ENCODE results near the gene COL4A3.
"Not testable (repeated sequence)": the region's sequence is repeated elsewhere in the genome, so short reads cannot be mapped to it uniquely, and the experiment has no call there.

Gene COL4A3

DNA sequence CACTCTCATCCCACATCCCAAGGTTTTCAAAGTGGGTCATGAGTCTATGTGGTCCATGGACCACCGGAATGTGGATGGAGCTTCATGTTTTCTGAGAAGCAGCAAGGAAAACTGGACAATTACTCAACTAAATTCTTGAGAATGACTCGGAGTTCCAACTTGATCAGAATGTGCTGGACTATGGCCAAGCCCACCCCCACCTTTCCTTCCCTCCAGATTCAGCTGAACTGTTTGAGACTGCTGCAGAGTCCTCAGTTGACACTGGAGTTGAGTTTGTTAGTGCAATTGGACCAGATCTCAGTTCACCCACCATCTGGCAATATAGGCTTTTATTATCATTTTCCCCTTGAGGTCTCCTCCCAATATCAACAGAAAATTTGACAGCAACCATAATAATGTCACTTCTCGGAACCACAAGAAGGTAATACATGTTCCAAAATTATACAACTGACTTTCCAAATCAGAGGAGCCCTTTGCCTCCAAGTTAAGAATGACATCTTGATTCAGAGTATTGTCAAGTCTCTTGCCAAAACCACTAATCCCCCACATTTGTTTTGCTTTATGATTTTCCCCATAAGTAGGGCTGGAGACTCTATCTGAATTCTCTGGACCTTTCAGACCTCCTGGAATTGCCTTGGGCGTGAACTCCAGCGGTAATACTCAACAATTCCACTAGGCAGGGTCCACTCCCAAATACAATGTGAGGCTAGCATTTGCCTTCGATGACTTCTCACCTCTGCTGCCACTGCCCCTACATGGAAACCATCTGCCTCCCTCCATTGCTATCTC lies 9.2 kb upstream of the COL4A3 start:
- DNase-seq (ENCODE audit: low spot score), result no peak

DNA sequence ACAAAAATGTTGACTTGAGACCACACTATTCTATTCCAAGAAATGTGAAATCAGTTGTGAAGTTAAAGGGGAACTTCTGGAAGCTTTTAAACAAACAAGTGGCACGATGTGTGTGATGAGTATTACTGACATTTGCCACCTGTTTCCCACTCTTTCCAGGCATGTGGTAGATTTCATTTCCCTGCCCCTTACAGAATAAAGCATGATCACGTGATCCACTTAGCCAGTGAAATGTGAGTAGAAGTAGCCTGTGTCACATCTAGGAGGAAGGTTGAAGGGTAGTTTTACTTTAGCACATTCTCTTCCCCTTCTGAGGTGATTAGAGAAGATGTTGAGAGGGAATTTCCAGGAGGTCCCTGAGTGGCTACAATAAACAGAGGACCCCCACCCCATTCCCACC lies 4.3 kb upstream of the COL4A3 start:
- no peak for DNase-seq (ENCODE audit: low spot score)

DNA sequence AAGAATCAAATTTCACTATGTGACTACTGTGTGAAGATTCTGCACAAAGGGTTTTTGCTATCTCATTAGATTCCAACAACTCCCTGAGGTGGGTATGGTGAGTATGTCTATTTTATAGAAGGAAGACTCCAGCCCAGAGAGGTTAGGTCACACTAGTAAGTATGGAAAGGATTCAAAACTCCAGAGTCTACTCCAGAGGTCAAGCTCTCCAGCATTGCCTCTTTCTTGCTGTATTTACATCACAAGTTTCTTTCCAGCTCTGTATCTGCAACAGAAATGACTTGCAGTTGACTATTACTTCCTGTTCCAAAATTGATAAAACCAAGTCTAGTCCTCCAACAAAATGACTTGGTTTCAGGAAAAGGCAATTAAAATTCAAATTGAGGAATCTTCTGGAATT lies 2.5 kb upstream of the COL4A3 start:
- DNase-seq (ENCODE audit: low spot score), result no peak

DNA sequence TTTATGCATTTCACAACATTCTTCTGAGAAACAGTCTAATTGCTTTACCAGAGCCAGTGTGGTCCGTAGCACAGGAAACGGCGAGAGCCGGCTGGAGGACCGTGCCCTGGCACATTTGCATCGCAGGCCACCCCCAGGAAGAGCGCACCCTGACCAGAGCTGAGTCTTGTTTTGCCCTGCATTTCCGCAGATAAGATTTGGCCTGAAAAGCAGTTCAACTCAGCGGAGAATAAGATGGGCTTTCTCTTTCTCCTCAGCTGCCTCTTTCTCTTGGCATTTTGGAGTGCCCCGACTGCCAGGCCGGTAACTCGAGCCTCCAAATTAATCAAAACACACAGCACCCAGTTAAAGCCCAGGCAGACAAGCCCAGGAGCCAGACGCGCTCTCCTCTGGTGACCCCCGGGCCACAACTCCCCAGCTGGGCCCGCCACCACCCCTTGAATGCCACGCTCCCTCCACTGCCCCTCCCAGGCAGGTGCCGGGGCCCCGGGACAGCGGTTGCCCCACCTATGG lies 883 bp upstream of the COL4A3 start:
- DNase-seq (ENCODE audit: low spot score), result peak; percentile 12

DNA sequence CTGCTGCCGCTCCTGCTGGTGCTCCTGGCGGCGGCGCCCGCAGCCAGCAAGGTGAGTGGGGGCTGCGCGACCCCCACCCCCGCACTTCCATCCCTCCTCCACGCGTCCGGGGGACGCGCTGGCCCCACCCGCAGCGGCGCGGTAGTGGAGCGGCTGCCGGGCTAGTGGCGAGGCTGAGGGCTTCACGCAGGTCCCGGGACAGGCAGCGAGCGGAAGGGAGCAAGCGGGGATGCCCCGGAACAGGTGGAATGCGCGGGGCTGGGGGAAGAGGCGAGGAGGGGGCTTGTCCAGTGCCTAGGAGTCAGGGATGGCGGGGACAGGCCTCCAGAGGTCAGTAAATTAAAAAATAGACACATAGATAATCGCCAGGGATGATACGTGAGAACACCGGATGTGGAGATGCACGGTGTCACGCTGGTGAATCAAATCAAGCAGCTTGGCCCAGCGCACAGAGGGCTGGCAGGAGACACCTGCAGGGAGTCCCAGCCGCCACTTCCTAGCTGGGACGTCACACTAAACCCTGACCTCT lies 403 bp downstream of the COL4A3 start:
- DNase-seq (ENCODE audit: low spot score), result peak; percentile 42

DNA sequence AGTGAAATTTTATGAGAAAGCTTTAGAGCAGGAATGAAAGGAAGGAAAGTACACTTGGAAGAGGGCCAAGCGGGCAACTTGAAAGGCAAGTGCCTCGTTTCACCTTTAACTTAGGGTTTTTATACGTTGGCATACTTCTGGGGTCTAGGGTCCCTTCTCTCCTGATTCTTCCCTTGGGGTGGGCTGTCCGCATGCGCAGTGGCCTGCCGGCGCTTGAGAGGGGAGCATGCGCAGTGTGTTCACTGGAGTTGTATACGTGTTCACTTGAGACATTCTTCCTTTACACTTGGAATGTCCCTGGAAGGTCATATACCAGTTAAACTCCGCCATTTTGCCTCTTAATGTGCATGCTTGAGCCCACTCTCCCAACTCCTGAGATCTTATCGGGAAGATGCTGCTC lies 7.4 kb downstream of the COL4A3 start:
- not testable (repeated sequence) for DNase-seq (ENCODE audit: low spot score)

DNA sequence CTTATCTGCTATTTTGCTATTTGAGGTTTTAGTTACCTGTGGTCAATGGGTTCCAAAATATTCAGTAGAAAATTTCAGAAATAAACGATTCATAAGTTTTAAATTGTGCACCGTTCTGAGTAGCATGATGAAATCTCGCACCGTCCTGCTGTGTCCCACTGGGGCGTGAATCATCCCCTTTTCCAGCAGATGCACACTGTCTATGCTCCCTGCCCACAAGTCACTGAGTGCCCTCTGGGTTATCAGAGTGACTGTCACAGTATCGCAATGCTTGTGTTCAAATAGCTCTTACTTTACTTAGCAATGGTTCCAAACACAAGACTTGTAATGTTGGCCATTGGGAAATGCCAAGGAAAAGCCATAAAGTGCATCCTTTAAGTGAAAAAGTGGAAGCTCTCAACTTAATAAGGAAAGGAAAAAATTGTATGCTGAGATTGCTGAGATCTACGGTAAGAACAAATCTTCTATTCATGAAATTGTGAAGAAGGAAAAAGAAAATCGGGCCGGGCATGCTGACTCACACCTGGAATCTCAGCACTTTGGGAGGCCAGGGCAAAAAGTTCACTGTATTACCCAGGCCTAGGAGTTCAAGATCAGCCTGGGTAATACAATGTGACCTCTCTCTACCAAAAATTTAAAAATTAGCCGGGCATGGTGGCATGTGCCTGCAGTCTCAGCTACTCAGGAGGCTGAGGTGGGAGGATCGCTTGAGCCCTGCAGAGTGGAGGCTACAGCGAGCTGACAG lies 13.3 kb downstream of the COL4A3 start:
- DNase-seq (ENCODE audit: low spot score), result no peak

DNA sequence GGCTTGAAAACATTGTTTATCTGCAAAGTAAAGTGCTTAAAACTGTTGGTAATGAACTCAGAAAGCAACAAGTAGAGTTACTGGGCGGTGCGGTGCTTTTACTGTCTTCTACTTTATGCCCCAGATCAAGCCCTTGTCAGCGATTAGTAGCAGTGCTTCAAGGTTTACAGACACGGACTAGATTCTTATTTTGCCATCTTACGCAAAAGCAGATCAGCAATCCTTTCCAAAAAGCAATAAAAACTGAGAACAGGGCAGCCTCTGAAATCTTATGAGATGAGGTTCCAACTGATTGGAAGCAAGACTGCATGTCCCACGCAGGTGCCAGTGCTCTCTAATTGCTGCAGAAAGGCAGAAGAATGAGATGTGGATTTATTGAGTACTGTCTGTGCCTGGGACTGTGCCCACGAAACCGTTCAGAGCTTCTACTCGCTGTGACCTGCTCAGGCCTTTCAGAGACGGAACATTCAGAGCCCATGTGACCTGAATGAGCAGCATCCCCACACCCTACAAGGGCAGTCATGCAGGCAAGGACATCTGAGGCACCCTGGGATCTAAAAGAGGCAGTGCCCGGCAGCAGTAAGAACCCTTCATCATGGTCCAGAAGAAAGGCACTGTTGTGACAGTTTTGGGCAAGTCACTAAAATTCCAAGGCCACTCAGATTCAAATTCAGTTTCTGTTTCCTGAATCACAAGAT lies 15.7 kb downstream of the COL4A3 start:
- DNase-seq (ENCODE audit: low spot score), result no peak

DNA sequence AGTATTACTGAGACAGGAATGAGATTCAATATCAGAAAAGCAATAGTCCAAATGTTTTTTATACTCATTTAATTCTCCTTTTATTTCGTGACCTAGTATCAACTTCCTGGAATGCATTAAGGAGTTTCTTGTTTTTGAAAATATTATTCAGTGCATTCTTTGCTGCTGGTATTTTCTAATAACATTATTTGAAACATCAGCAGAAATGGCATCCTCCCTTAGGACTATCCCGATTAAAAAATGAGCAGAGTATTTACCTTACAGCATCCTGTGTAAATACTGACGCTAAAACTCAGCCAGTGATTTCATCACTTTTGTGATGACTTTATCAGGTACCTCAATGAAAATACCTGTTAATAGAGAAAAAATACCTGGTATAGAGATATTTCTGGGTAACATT lies 16.3 kb downstream of the COL4A3 start:
- no peak for DNase-seq (ENCODE audit: low spot score)

DNA sequence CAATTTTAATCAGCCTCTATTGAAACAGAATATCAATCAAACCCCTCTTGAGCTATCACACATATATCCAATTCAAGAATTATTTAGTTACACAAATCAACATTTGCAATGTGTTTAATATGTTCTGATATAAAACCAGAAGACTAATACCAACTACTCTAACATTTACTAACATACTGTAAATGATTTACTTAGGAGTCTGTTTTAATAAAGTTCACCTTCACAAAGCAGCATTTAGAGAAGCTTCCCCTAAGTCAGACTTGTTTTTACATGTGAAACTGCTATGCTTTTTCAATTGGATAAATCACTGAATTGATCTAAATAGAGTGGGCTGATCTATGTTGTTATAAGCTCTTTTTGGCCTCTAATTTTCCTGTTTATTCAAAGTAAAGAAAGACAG lies 18.3 kb downstream of the COL4A3 start:
- no peak for DNase-seq (ENCODE audit: low spot score)

DNA sequence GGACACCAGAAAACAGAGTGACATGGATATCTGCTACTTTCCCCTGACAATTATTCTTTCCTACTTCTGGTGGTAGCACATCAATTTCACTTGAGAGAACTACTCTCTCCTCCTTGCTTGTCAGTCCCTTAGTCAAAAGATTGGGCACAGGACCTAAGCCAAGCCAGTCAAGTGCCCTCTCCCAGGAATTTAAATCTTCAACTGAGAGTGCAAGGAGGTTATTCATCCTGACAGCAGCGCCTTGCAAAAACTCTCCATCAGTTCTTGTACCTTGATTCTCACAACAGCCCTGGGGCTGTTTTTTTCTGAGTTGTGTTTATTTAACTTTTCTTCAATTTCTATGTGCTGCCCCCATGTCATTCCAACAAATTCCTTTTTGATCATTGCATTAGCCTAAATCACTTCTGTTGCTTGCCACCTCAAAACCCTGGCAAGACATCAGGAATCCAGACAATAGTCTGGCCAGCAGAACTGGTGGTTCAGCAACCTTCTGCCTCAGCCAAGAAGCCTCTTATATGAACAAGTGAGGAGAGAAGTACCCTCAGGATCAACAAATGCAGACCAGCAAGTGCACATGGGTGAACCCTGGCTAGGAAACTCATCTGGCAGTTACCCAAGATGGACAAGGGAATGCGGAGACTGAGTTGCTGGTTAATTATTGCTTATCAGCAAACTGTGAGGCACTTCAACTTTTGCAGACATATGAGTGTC lies 19.4 kb downstream of the COL4A3 start:
- no peak for DNase-seq (ENCODE audit: low spot score)

DNA sequence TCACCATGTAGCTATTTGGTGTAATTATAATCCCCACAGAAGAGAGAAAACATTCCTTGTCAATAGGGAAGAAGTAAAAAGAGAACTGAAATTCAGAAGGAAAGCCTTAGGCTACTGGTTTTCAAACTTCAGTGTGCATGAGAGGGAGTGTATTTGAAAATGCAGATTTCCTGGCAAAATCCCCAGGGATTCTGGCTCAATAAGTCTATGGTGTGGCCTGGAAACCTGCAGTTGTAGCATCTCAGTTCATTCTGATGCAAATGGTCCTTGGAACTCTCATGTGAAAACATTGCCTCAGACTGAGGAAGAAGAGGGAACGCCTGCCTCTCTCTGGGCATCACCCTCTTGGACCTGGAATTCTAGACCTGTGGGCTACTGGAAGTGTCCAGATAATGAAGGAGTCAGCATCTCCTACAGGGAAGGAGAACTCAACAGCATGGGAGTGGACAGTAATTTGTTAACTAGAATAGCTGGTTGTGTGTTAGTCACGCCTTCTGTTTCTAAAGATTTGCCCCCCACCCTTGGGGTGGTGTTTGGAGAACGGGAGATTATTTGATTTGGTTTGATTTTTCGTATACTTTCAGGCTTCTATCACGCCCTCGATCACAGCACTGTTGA lies 21.3 kb downstream of the COL4A3 start:
- DNase-seq (ENCODE audit: low spot score), result no peak

DNA sequence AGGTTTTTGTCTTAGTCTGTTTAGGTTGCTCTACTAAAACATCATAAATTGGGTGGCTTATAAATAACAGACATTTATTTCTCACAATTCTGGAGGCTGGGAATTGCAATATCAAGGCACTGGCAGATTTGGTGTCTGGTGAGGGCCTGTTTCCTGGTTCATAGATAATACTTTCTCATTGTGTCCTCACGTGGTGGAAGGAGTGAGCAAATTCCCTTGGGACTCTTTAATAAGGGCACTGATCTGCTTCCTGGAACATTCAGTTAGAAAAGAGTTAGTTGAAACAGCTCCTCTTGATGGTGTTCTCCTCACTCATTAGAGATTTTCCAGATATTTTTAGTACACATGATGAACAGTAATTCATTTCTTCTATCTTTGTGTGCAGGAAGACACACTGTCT lies 22.3 kb downstream of the COL4A3 start:
- no peak for DNase-seq (ENCODE audit: low spot score)

DNA sequence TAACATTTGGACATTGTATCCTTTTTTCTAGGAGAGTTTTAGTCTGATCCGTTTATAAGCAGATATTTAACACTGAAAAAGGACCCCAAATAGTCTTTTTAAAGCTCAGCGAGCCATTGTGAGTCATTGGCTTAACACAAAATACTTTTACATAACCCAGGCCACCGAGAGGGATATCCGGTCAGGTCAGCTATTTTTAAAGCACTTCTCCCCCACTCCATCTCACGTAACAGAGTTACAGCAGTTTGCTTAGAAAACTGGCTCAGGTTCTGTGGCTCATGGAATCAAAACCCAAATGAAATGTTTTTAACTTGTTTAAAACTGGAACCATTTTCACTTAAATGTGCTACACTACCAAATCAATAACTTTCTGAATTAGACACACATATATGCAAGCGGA lies 23.9 kb downstream of the COL4A3 start:
- DNase-seq (ENCODE audit: low spot score), result no peak

DNA sequence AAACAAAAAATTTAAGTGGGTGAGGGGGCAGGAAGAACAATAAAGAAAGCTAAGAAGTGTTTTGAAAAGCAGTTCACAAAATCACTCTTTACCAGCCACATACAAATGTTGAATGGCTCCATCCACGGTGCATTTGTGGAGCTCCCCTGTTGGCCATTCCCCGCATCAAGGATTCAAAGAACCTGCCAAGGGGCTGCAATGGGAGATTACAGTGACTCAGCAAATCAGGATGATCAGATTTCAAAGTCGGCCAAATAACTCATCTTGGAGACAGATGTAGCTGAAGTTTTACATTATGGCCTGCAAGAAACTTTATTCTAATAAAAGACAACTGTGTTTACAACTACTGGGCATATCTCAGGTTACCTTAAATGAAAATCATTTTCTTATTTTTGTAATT lies 26.9 kb downstream of the COL4A3 start:
- peak; percentile 0 for DNase-seq (ENCODE audit: low spot score)

DNA sequence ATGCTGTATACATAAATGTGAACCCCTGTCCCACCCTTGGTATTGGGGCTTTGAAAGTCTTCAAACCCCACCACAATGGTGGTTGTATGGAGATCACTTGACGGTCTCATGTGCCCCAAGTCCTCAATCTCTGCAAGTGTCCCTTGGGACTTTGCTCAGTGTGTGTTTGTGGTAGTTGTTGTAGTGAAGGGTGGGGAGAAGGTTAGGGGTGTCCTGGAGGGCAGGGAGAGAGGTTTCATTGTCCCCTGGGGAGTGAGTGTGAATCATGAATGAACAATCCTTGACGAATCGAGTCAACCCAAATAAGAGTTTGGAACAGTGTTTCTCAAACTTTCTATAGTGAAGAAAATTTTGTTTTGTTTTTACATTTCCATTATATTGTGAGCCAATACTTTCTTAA lies 28.1 kb downstream of the COL4A3 start:
- DNase-seq (ENCODE audit: low spot score), result no peak

DNA sequence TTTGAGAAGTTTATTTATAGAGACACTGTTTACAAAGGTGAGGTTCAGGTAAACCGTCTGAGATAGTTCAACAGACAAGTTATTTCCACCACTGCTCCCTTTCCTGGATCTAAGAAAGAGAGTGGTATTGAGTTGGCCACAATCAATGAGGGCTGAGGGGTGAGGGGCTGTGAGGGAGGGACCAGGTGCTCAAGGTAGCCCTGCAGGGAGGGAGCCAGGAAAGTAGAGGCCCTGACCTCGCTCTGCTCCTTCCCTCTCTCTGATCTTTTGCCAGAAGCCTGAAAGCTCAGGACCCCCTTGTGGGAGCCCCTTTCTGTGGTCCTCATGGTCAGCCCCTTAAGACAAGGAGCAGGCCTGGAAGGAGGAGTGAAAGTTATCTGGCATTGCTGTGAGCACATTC lies 29.8 kb downstream of the COL4A3 start:
- DNase-seq (ENCODE audit: low spot score), result no peak

DNA sequence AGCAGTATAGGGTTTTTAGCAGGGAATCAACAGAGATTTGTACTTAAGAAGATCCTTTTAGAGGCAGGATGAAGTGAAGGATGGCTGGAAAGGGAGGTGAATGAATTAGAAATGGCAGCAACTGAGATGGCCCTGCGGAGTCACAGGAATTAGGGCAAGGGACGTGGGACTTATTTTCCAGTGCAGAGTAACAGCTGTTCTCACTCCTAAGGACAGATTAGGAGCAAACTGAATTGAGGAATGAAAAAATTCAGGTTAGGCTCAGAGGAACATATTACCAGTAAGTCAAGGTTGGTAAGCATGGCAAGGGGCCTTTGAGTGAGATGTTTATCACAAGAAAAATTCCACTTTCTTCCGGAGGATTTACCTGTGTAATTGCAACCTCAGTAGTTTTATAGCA lies 34.4 kb downstream of the COL4A3 start:
- DNase-seq (ENCODE audit: low spot score), result no peak

DNA sequence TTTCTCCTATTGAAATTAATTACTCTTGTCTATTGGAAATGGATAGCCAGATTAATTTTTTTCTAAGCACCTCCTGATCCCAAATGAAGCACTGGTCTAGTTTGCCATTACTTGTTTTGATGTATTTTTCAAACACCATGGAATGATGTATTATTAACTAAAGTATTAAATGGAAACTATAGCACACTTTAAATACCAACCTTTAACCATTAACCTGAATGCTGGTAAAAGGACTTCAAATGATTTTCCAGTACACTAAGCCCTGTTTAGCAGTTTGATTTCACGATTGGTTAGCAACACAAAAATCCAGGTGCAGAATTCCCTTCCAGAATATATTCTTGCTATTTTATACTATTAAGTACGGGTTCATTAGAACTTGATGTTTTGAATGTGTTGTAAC lies 37.3 kb downstream of the COL4A3 start:
- DNase-seq (ENCODE audit: low spot score), result no peak

DNA sequence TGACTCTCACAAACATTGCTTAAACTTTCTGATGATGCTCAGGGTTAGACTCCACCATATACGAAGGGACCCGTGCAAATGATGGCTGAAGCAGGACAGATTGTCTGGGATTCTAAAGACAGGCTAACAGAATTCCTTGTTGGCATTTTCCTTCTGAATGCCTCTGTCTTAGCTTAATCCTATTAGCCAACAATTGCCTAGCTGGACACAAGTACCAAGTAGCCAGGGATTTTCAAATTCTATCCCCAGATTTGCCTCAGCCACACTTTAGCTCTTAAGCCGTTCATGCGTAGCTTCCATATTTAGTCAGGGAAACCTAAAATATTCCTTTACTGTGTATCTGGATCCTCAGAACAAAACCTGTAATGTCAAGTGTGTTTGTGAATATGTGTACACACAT lies 40.0 kb downstream of the COL4A3 start:
- no peak for DNase-seq (ENCODE audit: low spot score)

DNA sequence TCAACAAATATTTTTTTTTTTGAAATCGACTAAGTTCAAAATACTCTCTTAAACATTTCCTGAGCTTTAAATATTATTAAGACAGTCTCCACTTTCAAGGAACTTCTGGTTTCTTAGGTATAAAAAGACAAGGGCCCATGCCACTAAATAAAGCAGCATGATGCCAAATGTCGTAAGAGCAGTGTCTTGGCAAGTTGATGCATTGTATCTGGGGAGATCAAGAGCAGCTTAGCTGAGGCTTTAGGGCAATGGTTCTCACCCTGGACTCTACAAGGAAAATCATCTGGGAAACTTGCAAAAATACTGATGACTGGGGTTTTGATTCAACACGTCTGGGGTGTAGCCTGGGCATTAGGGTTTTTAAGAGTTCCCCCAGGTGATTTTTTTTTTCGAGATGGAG lies 41.3 kb downstream of the COL4A3 start:
- no peak for DNase-seq (ENCODE audit: low spot score)

DNA sequence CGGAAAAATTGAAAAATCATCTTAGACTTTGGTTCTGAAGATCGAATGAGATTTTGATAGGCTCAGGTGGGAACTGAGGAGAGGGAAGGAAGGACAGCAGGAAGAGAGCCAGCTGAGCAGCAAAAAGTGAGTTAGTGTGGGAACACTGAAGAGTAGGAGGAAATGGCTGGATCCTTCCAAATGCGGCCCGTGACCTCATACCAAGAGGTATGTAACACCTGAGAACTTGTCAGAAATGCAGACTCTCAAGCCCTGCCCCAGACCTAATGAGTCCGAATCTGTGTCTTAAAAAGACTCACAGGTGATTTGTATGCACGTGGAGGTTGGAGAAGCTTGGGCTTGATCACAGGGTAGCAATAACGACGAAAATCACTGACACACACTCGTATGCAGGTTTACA lies 42.0 kb downstream of the COL4A3 start:
- DNase-seq (ENCODE audit: low spot score), result no peak
